Measurements from ENCODE around the gene ZSCAN10.
"Not testable (repeated sequence)": the region's sequence is repeated elsewhere in the genome, so short reads cannot be mapped to it uniquely, and the experiment has no call there.

ZSCAN10 gene

GRCh38 chr16:3098459-3099394, at the start of gene ZSCAN10:
Gene ZSCAN10 (minus strand): TSS chr16:3099294. CDS start chr16:3092937, 6,357 bp downstream.
- DNase-seq, result no peak

DNA sequence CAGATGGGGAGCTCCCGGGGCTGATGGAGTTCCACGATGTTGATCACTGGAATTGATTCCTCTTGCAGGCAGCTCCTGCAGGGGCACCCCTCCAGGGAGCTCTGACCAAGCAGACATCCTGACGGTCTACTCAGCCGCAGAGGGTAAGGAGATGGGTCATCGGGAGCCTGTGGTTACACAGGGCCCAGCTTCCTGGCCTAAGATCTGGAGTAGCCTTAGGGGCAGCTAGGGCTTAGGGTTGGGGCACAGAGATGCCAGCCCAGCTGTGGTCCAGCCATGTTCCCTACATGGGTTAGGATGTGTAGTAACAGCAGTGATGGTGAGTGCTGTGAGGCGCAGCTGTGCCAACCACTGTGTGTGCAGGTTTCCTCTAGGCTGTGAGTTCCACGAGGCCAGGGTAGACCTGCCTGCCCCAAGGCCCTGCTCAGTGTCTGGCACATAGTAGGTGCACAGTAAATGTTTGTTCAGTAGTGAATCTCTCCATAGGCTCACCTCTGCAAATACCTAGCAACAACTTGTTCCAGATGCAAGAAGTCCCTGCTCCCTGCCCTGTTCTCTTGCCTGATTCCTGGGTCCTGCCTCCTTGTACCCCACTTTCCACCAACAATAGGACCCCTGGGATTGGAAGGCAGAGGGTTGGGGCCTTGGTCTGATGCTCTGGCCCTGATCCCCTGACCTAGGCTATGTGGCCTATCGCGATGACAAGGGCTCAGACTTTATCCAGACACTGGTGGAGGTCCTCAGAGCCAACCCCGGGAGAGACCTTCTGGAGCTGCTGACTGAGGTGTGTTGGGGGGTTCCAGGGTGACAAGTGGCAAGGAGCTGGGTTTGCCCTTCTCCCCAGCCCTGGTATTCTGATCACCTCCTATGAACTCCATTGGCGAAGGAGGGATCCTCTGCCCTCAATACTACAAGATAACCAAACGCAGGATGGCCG, 49.4 kb upstream of the ZSCAN10 start:
- no peak for DNase-seq

- DNase-seq, result no peak
Observed at GRCh38 chr16:3147757-3148104, 48.6 kb upstream of the ZSCAN10 start.

GRCh38 chr16:3147046-3147756, 48.1 kb upstream of the ZSCAN10 start:
- DNase-seq, result no peak

DNA sequence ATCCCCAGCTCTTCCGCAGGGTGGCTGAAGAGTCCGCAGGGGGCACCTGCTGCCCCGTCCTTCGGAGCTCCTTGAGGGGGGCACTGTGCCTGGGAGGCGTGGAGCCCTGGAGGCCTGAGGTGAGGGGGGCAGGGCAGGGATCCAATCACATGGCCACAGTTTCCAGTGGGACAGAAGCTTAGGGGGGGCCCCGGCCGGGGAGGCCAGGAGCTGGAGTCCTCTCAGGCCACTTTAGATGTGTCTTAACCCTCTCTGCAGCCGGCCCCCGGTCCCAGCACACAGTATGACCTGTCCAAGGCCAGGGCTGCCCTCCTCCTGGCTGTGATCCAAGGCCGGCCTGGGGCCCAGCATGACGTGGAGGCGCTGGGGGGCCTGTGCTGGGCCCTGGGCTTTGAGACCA, 46.6 kb upstream of the ZSCAN10 start:
- no peak for DNase-seq

GRCh38 chr16:3145151-3145550, 46.1 kb upstream of the ZSCAN10 start:
- no peak for DNase-seq

GRCh38 chr16:3144321-3144983, 45.4 kb upstream of the ZSCAN10 start:
- DNase-seq, result no peak

- no peak for DNase-seq
Observed at GRCh38 chr16:3143598-3144320, 44.7 kb upstream of the ZSCAN10 start.

GRCh38 chr16:3143189-3143588, 44.1 kb upstream of the ZSCAN10 start:
- no peak for DNase-seq

GRCh38 chr16:3142770-3143169, 43.7 kb upstream of the ZSCAN10 start:
- DNase-seq, result no peak

DNA sequence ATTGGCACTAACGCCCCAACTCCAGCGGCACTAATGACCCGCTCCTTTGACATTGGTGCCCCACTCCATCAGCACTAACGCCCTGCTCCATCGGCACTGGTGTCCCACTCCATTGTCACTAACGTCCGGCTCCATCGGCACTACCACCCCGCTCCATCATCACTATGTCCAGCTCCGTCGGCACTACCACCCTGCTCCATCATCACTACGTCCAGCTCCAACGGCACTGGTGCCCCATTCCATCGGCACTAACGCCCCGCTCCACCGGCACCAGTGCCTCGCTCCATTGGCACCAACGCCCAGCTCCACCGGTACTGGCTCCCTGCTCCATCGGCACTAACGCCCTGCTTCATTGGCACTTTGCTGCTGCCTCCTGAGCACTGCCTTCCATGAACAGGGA, 43.2 kb upstream of the ZSCAN10 start:
- no peak for DNase-seq

GRCh38 chr16:3141781-3142311, 42.8 kb upstream of the ZSCAN10 start:
- DNase-seq, result no peak

DNA sequence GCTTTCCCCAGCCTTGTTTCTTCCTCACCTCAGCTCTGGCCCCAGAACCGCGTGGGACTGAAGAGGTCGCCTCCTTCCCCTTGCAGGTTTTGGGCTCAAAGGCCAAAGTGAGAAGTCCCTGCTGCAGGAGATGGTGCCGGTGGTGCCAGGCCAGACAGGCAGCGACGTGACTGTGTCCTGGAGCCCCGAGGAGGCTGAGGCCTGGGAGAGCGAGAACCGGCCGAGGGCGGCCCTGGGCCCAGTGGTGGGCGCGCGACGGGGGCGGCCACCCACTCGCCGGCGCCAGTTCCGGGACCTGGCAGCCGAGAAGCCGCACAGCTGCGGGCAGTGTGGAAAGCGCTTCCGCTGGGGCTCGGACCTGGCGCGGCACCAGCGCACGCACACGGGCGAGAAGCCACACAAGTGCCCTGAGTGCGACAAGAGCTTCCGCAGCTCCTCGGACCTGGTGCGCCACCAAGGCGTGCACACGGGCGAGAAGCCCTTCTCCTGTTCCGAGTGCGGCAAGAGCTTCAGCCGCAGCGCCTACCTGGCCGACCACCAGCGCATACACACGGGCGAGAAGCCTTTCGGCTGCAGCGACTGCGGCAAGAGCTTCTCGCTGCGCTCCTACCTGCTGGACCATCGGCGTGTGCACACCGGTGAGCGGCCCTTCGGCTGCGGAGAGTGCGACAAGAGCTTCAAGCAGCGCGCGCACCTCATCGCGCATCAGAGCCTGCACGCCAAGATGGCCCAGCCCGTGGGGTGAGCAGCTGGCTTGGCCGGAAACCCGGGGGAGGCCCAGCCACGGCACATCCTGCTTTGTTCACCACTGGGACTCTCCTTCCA, 41.7 kb upstream of the ZSCAN10 start:
- no peak for DNase-seq

DNA sequence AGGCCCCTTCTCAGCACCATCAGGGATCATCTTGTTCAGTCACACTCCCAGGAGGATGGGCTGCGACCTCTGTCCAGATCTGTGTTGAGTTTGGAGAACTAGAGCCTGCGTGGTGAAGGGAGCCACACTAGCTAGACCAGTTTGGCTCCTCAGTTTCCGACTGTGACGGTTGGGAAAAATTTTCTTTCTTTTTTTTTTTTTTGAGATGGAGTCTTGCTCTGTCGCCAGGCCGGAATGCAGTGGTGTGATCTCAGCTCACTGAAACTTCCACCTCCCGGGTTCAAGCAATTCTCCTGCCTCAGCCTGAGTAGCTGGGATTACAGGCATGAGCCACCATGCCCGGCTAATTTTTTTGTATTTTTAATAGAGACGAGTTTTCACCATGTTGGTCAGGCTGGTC, 40.5 kb upstream of the ZSCAN10 start:
- not testable (repeated sequence) for DNase-seq

GRCh38 chr16:3138823-3139426, 39.8 kb upstream of the ZSCAN10 start:
- no peak for DNase-seq

DNA sequence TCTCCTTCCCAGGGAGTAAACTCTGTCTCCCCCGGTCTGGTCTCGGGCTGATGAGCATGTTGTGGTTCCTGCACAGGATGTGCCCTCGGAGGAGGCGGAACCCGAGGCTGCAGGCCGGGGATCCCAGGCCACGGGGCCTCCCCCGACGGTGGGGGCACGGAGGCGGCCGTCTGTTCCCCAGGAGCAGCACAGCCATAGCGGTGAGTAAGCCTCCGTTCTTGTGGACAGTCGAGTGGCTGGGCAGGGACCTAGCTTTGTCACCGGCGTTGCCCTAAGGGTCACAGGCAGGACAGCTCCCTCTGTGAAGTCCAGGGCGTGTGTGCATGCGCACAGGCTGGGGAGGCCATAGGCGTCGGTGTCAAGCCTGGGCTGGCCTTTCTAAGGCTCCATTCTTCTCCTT, 39.2 kb upstream of the ZSCAN10 start:
- no peak for DNase-seq

DNA sequence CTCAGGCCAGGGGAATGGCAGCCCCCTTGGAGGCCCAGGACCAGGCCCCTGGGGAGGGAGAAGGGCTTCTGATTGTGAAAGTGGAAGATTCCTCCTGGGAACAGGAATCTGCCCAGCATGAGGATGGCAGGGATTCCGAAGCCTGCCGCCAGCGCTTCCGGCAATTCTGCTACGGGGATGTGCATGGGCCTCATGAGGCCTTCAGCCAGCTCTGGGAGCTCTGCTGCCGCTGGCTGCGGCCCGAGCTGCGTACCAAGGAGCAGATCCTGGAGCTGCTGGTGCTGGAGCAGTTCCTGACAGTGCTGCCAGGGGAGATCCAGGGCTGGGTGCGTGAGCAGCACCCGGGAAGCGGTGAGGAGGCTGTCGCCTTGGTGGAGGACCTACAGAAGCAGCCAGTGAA, 38.2 kb upstream of the ZSCAN10 start:
- DNase-seq, result no peak

DNA sequence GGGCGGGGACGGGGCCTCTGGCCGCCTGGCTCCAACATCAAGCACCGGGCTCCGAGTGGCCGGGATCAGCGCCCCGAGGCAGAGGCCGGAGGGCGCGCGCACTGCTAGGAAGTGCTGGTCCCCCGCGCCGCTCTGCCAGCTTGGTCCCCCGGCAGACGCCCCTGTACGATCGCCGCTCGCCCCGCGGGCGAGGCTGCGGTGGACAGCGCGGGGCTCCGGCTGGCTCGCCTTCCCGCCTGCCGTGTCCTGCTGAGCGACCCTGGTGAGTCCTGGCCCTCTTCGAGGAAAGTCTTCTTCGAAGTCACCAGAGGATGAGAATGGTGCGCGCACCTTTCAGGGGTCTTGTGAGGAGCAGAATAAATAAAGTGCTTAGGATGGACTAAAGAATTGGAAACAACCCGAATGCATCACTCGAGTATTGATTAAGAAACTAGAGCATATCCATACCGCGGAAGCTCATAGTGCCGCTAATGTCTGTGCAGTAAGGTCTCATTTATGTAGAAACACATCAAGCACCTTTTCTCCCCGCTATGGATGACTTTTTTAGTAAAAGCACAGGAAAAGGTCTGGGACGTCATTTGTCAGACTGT, 36.1 kb upstream of the ZSCAN10 start:
- DNase-seq, result no peak

GRCh38 chr16:3134338-3135125, 35.4 kb upstream of the ZSCAN10 start, which contains the start of gene ZNF213:
Gene ZNF213 (plus strand): TSS chr16:3135029. CDS start chr16:3137281, 2,252 bp downstream.
- DNase-seq, result peak; percentile 95
